ENCODE data around the gene LMTK3. TPM values are rescaled to one million over a fixed set of nuclear protein-coding genes. Genes with fewer than 3 reads are reported as not detected.
"Not testable (repeated sequence)": the region's sequence is repeated elsewhere in the genome, so short reads cannot be mapped to it uniquely, and the experiment has no call there.

The LMTK3 gene
- total RNA-seq, 2 experiments from 2014 or later, result 3.9 to 4.5 TPM

DNA sequence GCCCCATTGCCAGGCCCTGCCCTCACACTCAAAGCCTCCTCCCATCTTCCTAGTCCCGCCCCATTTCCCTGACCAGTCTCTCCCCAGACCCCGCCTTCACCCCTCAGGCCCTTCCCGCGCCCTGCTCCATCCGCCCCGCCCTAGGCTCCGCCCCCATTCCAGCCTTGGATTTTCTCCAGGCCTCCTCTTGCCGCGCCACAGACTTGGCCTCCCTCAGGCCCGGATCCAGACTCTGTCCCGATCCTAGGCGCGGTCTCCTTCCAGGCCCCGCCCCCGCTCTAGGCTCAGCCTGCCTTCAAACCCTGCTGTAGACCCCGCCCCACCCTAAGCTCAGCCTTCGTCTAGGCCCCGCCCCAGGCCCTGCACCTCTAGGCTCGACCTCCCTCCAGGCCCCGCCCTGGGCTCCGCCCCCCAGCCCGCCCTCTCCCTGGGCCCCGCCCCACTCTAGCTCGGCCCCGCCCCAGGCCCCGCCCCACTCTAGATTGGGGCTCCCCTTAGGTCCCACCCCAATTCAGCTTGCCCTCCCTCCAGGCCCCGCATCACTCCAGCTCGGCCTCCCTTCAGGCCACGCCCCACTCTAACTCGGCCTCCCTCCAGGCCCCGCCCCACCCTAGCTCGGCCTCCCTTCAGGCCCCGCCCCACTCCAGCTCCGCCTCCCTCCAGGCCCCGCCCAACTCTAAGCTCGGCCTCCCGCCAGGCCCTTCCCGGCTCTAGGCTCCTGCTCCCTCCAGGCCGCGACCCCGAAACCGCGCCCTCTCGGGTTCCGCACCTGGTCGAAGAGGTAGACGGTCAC, 18.5 kb downstream of the LMTK3 start:
- Mint-ChIP-seq H3K4me3 (peak overlapping the region; percentile 68), H3K36me3 (ENCODE audit: low read depth) (no peaks in the 10 kb centered on the region), H3K9me3 (ENCODE audit: low read depth) (no peaks in the 10 kb centered on the region), H3K27ac (peak overlapping the region; percentile 42), H3K27me3 (peaks cover 39% of the 10 kb centered on the region), H3K4me1 (peaks cover 30% of the 10 kb centered on the region)
- peak; percentile 98 for DNase-seq
- CTCF ChIA-PET, result interaction anchor here (0.6 to 2.4 kb wide), 10 partner anchors 13 to 615 kb away, joined by 3 to 11 read pairs (median 3); partner anchors contain the start of genes KDELR1 and RUVBL2
- POLR2A ChIA-PET, result interaction anchor here (0.5 to 1.5 kb wide), 8 partner anchors 12 to 781 kb away, joined by 3 to 10 read pairs (median 4); partner anchors contain the start of genes RPL18, SPHK2, SYNGR4 and TMEM143
- peak; percentile 81 for ATAC-seq
- intact Hi-C loops (cut with DNase I, micrococcal nuclease), result loop anchor here (1.0 to 10.0 kb wide), 17 partner anchors 8 to 1221 kb away; partner anchors contain the start of genes CYTH2 (in 2 of the 2), DBP (in 1 of the 2), FTL (in 1 of the 2) and GRIN2D (in 1 of the 2)

DNA sequence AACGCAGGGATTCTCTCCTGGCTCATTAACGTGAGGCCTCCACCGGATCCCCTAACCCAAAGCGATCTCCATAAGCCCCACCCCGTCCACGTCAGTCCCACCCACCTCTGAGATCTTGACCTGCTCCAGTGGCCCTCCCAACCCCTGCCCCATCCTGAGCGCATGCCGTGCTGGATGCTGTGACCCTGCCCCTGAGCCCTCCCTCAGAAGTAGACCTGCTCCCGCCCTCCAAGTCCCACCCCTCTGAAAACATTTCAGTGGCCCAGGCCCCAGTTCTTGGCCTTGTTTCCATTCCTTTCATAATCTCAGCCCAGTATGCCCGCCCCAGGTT, 19.9 kb downstream of the LMTK3 start:
- ChIA-PET CTCF (interaction anchor here (0.6 kb wide), 1 partner anchor 17 kb away, joined by 5 read pairs; no protein-coding TSS in a partner anchor), POLR2A (no interaction called here)
- DNase-seq (no peak), ATAC-seq (no peak)
- Mint-ChIP-seq H3K9me3 (ENCODE audit: low read depth) (no peaks in the 10 kb centered on the region), H3K36me3 (ENCODE audit: low read depth) (no peaks in the 10 kb centered on the region), H3K4me1 (peaks cover 27% of the 10 kb centered on the region), H3K27me3 (peaks cover 31% of the 10 kb centered on the region), H3K4me3 (peak overlapping the region; percentile 29), H3K27ac (no peak overlapping the region)
- intact Hi-C loops (cut with DNase I, micrococcal nuclease), result loop anchor here (1.0 to 10.0 kb wide), 7 partner anchors 23 to 1219 kb away; partner anchors contain the start of genes CYTH2 (in 1 of the 2), FTL (in 1 of the 2), GRIN2D (in 1 of the 2) and INAFM1 (in 1 of the 2)

DNA sequence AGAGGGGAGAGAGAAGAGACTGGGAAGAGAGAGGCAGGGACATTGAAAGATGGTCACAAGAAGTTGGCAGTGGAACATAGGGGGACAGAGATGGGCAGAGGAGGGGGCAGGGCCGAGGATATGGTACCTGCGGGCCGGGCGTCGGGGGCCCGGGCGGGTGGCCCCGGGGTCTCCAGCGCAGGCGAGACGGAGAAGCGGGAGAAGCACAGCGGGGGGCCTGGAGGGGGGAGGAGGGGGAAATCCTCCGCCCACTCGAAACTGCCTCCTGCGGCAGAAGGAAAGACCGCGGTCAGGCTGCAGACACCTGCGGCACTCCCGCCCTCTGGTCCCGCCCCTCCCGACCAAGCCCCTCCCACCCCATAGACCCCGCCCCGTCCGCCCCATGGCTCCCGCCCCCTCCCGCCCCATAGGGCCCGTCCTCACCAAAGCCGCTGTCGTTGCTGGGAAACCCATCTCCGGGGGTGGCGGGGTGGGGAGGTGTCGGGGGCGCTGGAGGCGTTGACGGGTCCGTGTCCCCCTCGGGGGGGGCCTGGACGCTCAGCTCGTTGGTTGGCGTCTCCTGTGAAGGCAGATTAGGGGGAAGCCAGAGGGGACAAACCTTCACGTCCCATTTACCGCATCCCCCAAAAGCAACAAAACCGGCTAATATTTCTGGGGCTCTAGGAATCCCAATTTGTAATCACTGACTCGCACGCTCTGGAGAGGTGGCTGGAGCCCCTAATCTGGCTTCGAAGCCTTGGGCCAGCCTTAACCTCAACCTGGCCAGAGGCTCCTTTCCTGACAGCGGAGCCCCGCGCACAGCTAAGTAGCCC, 20.4 kb downstream of the LMTK3 start:
- Mint-ChIP-seq H3K27me3 (peaks cover 31% of the 10 kb centered on the region), H3K9me3 (ENCODE audit: low read depth) (no peaks in the 10 kb centered on the region), H3K4me3 (peak overlapping the region; percentile 29), H3K4me1 (peaks cover 27% of the 10 kb centered on the region), H3K27ac (no peak overlapping the region), H3K36me3 (ENCODE audit: low read depth) (no peaks in the 10 kb centered on the region)
- DNase-seq (peak; percentile 77), ATAC-seq (no peak)
- CTCF ChIA-PET, result interaction anchor here (0.6 to 2.6 kb wide), 6 partner anchors 10 to 176 kb away, joined by 3 to 40 read pairs (median 10); partner anchors contain the start of gene KDELR1
- POLR2A ChIA-PET, result no interaction called here
- intact Hi-C loops (cut with DNase I, micrococcal nuclease), result loop anchor here (1.0 to 10.0 kb wide), 6 partner anchors 93 to 1219 kb away; partner anchors contain the start of genes FTL (in 1 of the 2), GRIN2D (in 1 of the 2), INAFM1 (in 1 of the 2) and KDELR1 (in 1 of the 2)

DNA sequence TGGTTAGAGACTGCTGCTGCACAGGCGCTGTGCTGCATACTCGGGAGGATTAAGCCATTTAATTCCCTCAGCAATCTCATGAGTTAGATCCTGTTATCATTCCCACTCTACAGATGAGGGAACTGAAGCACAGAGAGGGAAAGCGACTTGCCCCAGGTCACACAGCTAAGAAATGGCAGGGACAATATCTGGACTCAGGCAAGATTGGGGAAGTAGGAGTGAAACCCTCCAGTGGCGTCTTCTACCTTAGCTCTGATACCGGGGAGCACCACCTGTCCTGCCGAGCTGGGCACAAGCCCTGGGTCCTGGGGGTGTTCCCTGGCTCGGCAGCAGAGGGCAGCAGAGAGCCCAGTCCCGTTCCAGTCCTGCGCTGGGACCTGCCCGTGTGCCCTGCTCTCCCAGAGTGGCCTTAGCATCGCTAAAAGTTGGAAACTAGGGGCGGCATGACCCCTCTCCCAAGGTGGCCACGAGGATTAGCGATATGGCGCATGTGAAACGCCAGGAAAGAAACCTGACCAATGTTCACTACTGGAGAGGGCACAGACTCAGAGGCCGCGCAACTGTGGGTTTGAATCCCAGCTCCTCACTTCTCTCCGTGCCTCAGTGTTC, 21.9 kb downstream of the LMTK3 start:
- Mint-ChIP-seq H3K9me3 (ENCODE audit: low read depth) (no peaks in the 10 kb centered on the region), H3K36me3 (ENCODE audit: low read depth) (no peaks in the 10 kb centered on the region), H3K27ac (no peak overlapping the region), H3K27me3 (peaks cover 23% of the 10 kb centered on the region), H3K4me3 (no peak overlapping the region), H3K4me1 (peaks cover 27% of the 10 kb centered on the region)
- intact Hi-C loops (cut with DNase I, micrococcal nuclease), result loop anchor here (1.0 to 10.0 kb wide), 5 partner anchors 95 to 1217 kb away; partner anchors contain the start of genes FTL (in 1 of the 2), GRIN2D (in 1 of the 2), INAFM1 (in 1 of the 2) and KDELR1 (in 1 of the 2)
- DNase-seq (peak; percentile 90), ATAC-seq (peak; percentile 31)
- POLR2A ChIA-PET, result interaction anchor here (0.6 to 1.3 kb wide), 3 partner anchors 16 to 159 kb away, joined by 3 to 4 read pairs (median 3); no protein-coding TSS in a partner anchor
- CTCF ChIA-PET, result interaction anchor here (0.5 to 2.6 kb wide), 31 partner anchors 8 to 1184 kb away, joined by 3 to 40 read pairs (median 4); partner anchors contain the start of genes GRWD1, KDELR1, LMTK3 and SYNGR4

DNA sequence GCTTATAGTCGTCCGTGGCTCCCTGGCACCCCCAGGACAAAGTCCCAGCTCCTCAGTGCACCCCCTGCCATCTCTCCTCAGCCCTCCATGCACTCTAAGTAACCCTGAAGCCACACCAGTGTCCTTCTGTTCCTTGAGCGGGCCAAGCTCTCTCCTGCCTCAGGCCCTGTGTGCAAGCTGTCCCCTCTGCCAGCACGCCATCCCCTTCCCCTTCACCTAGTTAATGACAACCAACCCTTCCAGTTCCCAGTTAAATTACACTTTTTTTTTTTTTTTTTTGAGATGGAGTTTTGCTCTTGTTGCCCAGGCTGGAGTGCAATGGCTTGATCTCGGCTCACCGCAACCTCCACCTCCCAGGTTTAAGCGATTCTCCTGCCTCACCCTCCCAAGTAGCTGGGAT, 23.2 kb downstream of the LMTK3 start:
- ATAC-seq; H3K27ac Mint-ChIP-seq; H3K4me3 Mint-ChIP-seq; H3K9me3 Mint-ChIP-seq (ENCODE audit: low read depth); intact Hi-C loops (cut with DNase I, micrococcal nuclease); DNase-seq; H3K36me3 Mint-ChIP-seq (ENCODE audit: low read depth): not testable (repeated sequence)
- CTCF ChIA-PET, result interaction anchor here (0.6 to 2.6 kb wide), 7 partner anchors 18 to 174 kb away, joined by 3 to 9 read pairs (median 3); partner anchors contain the start of genes SYNGR4 and TMEM143
- peaks cover 24% of the 10 kb centered on the region for H3K4me1 Mint-ChIP-seq
- peaks cover 17% of the 10 kb centered on the region for H3K27me3 Mint-ChIP-seq
- POLR2A ChIA-PET, result interaction anchor here (1.0 kb wide), 1 partner anchor 27 kb away, joined by 3 read pairs; no protein-coding TSS in a partner anchor

DNA sequence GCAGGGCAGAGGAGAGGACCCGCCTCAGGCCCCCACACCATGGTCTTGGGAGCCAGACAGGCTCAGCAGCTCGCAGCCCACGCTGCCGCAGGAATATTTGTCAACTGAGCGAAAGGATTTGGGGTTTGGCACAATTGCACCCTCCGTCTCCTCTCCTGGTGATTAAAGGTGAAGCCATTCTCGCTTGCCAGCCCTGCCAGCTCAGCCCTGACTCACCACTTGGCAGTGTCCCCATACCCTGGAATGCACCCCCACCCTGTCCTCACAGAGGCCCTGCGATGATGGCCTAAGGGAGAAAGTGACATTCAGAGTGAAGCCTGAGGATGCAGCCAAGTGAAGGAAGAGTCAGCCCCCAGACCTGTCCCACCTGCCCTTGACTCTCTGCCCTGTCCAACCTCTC, 23.7 kb downstream of the LMTK3 start:
- no peak overlapping the region for H3K4me3 Mint-ChIP-seq
- H3K27me3 Mint-ChIP-seq, result peaks cover 17% of the 10 kb centered on the region
- no peaks in the 10 kb centered on the region for H3K36me3 Mint-ChIP-seq (ENCODE audit: low read depth)
- intact Hi-C loops (cut with DNase I, micrococcal nuclease), result no loop called here
- H3K9me3 Mint-ChIP-seq (ENCODE audit: low read depth), result no peaks in the 10 kb centered on the region
- ChIA-PET POLR2A (interaction anchor here (0.6 kb wide), 1 partner anchor 12 kb away, joined by 3 read pairs; no protein-coding TSS in a partner anchor), CTCF (interaction anchor here (0.6 to 2.6 kb wide), 7 partner anchors 18 to 222 kb away, joined by 3 to 9 read pairs (median 3); no protein-coding TSS in a partner anchor)
- DNase-seq, result no peak
- no peak for ATAC-seq
- peaks cover 23% of the 10 kb centered on the region for H3K4me1 Mint-ChIP-seq
- no peak overlapping the region for H3K27ac Mint-ChIP-seq

DNA sequence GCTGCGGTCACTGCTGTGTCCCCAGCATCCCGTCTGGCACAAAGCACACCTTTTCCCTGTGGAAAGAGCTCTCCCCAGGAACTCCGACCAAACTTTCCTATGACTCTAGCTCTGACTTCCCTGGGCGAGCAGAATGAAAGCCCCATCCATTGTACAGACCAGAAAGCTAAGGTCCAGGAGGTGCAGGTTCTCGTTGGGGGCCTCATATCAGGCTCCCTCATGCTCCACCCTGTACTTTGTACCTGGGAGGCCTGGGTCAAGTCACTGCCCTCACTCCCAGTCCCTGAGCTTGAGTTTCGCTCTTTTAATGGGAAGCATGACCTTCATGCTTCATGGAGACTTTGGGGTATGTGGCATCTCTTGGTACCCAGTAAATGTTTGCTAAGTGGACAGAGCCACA, 24.1 kb downstream of the LMTK3 start:
- ATAC-seq (no peak), DNase-seq (no peak)
- Mint-ChIP-seq H3K36me3 (ENCODE audit: low read depth) (no peaks in the 10 kb centered on the region), H3K27me3 (peaks cover 15% of the 10 kb centered on the region), H3K27ac (no peak overlapping the region), H3K4me1 (peaks cover 19% of the 10 kb centered on the region), H3K4me3 (no peak overlapping the region), H3K9me3 (ENCODE audit: low read depth) (no peaks in the 10 kb centered on the region)
- ChIA-PET CTCF (interaction anchor here (0.6 to 1.6 kb wide), 7 partner anchors 20 to 221 kb away, joined by 3 to 7 read pairs (median 3); no protein-coding TSS in a partner anchor), POLR2A (interaction anchor here (0.6 to 0.7 kb wide), 3 partner anchors 11 to 359 kb away, joined by 3 to 8 read pairs (median 3); no protein-coding TSS in a partner anchor)
- intact Hi-C loops (cut with DNase I, micrococcal nuclease), result no loop called here

DNA sequence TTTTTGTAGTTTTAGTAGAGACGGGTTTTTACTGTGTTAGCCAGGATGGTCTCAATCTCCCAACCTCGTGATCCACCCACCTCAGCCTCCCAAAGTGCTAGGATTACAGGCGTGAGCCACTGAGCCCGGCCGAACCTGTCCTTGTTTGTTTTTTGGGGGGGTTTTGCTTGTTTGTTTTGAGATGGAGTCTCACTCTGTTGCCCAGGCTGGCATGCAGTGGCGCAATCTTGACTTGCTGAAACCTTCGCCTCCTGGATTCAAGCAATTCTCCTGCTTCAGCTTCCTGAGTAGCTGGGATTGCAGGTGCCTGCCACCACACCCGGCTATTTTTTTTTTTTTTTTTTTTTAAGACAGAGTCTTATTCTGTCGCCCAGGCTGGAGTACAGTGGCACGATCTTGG, 24.9 kb downstream of the LMTK3 start:
- intact Hi-C loops (cut with DNase I, micrococcal nuclease); H3K27ac Mint-ChIP-seq; DNase-seq; ATAC-seq; H3K4me3 Mint-ChIP-seq; H3K9me3 Mint-ChIP-seq (ENCODE audit: low read depth); H3K27me3 Mint-ChIP-seq; H3K36me3 Mint-ChIP-seq (ENCODE audit: low read depth): not testable (repeated sequence)
- H3K4me1 Mint-ChIP-seq, result peaks cover 14% of the 10 kb centered on the region
- POLR2A ChIA-PET, result interaction anchor here (0.7 kb wide), 1 partner anchor 127 kb away, joined by 8 read pairs; no protein-coding TSS in a partner anchor
- CTCF ChIA-PET, result interaction anchor here (0.7 to 1.6 kb wide), 5 partner anchors 21 to 122 kb away, joined by 3 to 7 read pairs (median 3); partner anchors contain the start of gene KDELR1

DNA sequence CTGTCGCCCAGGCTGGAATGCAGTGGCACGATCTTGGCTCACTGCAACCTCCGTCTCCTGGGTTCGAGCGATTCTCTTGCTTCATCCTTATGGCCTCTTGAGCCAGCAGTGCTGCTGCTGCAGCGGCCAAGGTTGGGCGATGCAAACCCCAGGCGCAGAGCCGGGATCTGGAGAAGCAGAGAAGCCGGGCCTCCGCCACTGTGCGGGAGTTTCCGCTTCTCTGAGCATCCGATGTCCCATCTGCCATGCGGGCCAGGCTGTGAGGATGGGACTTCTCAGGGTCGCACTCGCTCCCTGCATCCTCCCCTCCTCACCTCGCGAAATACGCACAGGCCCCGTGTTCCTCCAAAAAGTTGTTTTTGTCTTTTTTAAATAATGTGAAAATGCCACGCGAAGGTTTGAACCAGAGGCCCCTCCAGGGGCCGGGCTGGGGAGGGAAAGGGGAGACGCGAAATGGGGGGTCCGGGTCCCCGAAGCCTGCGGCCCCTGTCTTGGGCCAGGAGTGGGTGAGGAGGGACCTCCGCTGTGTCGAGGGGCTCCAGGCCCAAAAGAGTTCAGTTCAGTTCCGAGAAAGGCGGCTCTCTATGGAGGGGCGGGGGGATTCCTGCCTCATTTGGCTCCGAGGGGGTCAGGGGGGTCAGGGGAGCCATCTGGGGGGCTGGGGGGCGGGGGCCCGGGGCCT, 26.6 kb downstream of the LMTK3 start:
- H3K27me3 Mint-ChIP-seq, result peaks cover 1% of the 10 kb centered on the region
- intact Hi-C loops (cut with DNase I, micrococcal nuclease), result no loop called here
- ATAC-seq (no peak), DNase-seq (no peak)
- no peaks in the 10 kb centered on the region for H3K36me3 Mint-ChIP-seq (ENCODE audit: low read depth)
- CTCF ChIA-PET, result no interaction called here
- no peak overlapping the region for H3K4me3 Mint-ChIP-seq
- POLR2A ChIA-PET, result no interaction called here
- H3K9me3 Mint-ChIP-seq (ENCODE audit: low read depth), result no peaks in the 10 kb centered on the region
- no peak overlapping the region for H3K27ac Mint-ChIP-seq
- H3K4me1 Mint-ChIP-seq, result peaks cover 14% of the 10 kb centered on the region
